Measurements from ENCODE around the gene FCGR3A. TPM values are rescaled to one million over a fixed set of nuclear protein-coding genes. Genes with fewer than 3 reads are reported as not detected.

The FCGR3A gene
- total and polyA plus RNA-seq, 2 of the 4 experiments (the other 2 are of a cell fraction), result not detected

DNA sequence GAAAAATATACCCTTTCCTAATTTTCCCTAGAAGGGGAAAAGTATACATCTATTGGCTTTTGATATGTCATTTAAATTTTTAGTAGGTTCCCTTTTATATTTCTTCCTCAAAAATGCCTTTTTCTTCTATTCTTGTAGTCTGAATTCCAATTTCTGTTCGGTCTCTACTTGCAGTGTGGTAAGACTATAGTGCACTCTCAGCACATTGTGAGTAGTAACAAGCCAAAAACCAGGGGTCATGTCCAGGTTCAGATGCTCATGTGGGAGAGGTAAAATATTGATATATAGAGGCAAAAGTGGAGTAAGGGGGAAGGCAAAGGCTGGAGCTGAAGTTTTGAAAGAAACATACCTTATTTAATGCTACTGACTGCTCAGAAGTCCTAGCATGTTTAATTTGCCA lies 48.4 kb downstream of the FCGR3A start:
- H4K20me1 ChIP-seq (ENCODE audit: insufficient read depth, low read length), result no peaks in the 10 kb centered on the region
- H3K9me1 ChIP-seq (ENCODE audit: insufficient read depth, low read length), result no peaks in the 10 kb centered on the region
- no peak for TF ChIP-seq CEBPB (IDR thresholded peaks at IDR 0.05; ENCODE audit: low read depth, low read length)
- no peak for TF ChIP-seq FOS (IDR thresholded peaks at IDR 0.05; ENCODE audit: low read depth, low read length)
- no peak for TF ChIP-seq ELK1 (IDR thresholded peaks at IDR 0.05; ENCODE audit: borderline replicate concordance, low read depth, low read length)
- TF ChIP-seq USF2 (IDR thresholded peaks at IDR 0.05; ENCODE audit: low read depth, low read length), result no peak
- TF ChIP-seq RCOR1 (IDR thresholded peaks at IDR 0.05; ENCODE audit: insufficient replicate concordance, low read length), result no peak
- TF ChIP-seq MAZ (IDR thresholded peaks at IDR 0.05; ENCODE audit: borderline replicate concordance, low read depth, low read length), result no peak
- no peak overlapping the region for H2AK5ac ChIP-seq (ENCODE audit: low read depth, low read length)
- dilution Hi-C loops (cut with HindIII; ENCODE audit: low sequenced_read_pairs, unreplicated experiment), result no loop called here
- H2BK5ac ChIP-seq (ENCODE audit: low read depth, low read length, poor library complexity, severe bottlenecking), result no peak overlapping the region
- no peak overlapping the region for H3K18ac ChIP-seq (ENCODE audit: low read depth, low read length)
- no peak overlapping the region for H2BK15ac ChIP-seq (ENCODE audit: low read depth, low read length)
- H3K23ac ChIP-seq (ENCODE audit: low read depth, low read length), result no peak overlapping the region
- no peak overlapping the region for H2AFZ ChIP-seq (replicated peaks; ENCODE audit: low read length, poor library complexity)
- no peak overlapping the region for H2BK20ac ChIP-seq (ENCODE audit: low read depth, low read length)
- BruUV-seq (replicated peaks), result no TSS peak
- ChIA-PET CTCF (no interaction called here), POLR2A (ENCODE audit: unreplicated experiment) (no interaction called here)
- in situ Hi-C loops (cut with MboI; ENCODE audit: low sequenced_read_pairs), result no loop called here
- no peak overlapping the region for H3K4me3 ChIP-seq (ENCODE audit: insufficient read depth, low read depth, low read length)
- intact Hi-C loops (cut with micrococcal nuclease), result no loop called here
- ATAC-seq (ENCODE audit: low read depth), result no peak
- H3K36me3 ChIP-seq (ENCODE audit: control insufficient read depth, insufficient read depth, low read length), result no peaks in the 10 kb centered on the region
- no peak overlapping the region for H4K8ac ChIP-seq (ENCODE audit: low read depth in 2 of 2, low read length in 2 of 2)
- H3K9me3 ChIP-seq (ENCODE audit: control insufficient read depth, insufficient read depth, low read length), result no peaks in the 10 kb centered on the region
- H4K91ac ChIP-seq (ENCODE audit: insufficient read depth, low read depth, low read length), result no peak overlapping the region
- no peak overlapping the region for H3K56ac ChIP-seq (ENCODE audit: extremely low read depth, insufficient read depth, low read length)
- no peak overlapping the region for H4K5ac ChIP-seq (ENCODE audit: low read depth, low read length)
- 83% methylated on average over 1 of the region's 1 CpG; no CpG with 5 or more reads in 1 of the 2 experiments for WGBS, 2 experiments (ENCODE audit: extremely low coverage in 2 of 2, insufficient read length in 1 of 2)
- H2BK120ac ChIP-seq (ENCODE audit: low read depth, low read length), result no peak overlapping the region
- no peak overlapping the region for H3K4ac ChIP-seq (ENCODE audit: low read depth, low read length)
- no peak for DNase-seq
- H3K9ac ChIP-seq (ENCODE audit: low read depth, low read length), result no peak overlapping the region
- H3K27me3 ChIP-seq (ENCODE audit: control insufficient read depth, insufficient read depth, low read length), result peaks cover 10% of the 10 kb centered on the region
- H3K79me1 ChIP-seq (ENCODE audit: low read depth in 1 of 2, low read length in 2 of 2), result no peaks in the 10 kb centered on the region
- no peak overlapping the region for H3K14ac ChIP-seq (replicated peaks; ENCODE audit: low read depth, low read length)
- no peaks in the 10 kb centered on the region for H3K4me1 ChIP-seq (ENCODE audit: control insufficient read depth, insufficient read depth, low read length)
- H3K4me2 ChIP-seq (ENCODE audit: low read depth, low read length), result no peak overlapping the region
- H3K27ac ChIP-seq (ENCODE audit: insufficient read depth, low read length), result no peak overlapping the region
- no peak overlapping the region for H2AK9ac ChIP-seq (replicated peaks; ENCODE audit: low read depth, low read length, poor library complexity)

Data from IMR-90 (cell line).